NCI-H2107 treated with DMSO at 0.1 percent for 48 hours (cell line): ENCODE data around the gene TAS2R8.
"Not testable (repeated sequence)": the region's sequence is repeated elsewhere in the genome, so short reads cannot be mapped to it uniquely, and the experiment has no call there.

Experiments
- DNase-seq: peaks from one replicate; lab custom pipeline; 2025; ENCODE audit not compliant: unreplicated experiment; lab: John Stamatoyannopoulos, UW

The TAS2R8 gene, protein sequence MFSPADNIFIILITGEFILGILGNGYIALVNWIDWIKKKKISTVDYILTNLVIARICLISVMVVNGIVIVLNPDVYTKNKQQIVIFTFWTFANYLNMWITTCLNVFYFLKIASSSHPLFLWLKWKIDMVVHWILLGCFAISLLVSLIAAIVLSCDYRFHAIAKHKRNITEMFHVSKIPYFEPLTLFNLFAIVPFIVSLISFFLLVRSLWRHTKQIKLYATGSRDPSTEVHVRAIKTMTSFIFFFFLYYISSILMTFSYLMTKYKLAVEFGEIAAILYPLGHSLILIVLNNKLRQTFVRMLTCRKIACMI

DNA sequence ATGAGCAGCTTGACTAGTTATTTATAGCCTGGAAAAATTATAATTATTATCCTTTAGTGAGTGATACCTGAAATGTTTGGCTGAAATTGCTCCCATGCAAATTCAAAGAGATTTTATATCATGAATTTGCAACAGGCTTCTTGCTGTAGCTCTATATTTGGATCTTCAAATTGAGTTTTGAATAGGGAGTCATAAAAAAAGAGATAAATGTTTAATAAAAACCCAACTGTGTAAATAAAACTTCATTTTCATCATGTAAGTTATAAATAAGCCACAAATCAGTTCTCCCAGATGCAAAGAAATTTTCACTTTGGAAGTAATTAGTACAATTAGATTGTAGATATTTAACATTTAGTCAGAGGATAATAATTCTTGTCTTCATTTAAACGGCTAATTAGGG, at the start of gene TAS2R8:
Gene TAS2R8, minus strand, starts transcription at position 101 of the 400 bp plus-strand sequence. CDS start 306 bp downstream, outside the sequence.
- DNase-seq = no peak

DNA sequence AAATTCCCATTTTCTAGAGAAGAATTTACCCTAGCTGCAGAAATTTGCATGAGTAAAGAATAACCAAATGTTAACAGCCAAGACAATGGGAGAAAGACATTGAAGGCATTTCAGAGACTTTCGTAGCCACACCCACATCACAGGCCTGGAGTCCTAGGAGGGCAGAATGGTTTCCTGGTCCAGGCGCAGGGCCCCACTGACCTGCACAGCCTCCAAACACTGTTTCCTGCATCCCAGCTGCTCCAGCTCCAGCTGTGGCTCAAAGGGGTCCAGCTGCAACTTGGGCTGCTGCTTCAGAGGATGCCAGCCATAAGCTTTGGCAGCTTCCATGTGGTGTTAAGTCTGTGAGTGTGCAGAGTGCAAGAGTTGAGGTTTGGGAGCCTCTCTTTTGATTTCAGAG, 48.7 kb upstream of the TAS2R8 start:
- no peak for DNase-seq

DNA sequence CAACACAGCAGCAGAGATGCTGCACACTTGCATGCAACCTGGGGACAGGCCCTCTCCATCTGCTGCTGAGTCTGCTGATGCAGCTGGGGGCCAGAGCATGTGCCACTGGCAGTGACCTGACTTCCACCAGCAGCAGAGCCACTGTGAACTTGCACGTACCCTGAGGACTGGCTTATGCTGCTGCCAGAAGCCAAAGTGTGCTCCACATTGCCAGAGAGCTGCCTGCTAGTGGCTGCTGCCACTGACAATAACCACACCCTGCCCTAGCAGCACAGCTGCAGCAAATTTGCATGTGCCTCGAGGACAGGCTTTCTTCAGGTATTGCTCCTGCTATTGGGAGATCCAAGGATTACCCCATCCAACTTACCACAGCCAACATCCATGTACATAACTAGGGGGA, 46.7 kb upstream of the TAS2R8 start:
- DNase-seq = no peak

DNA sequence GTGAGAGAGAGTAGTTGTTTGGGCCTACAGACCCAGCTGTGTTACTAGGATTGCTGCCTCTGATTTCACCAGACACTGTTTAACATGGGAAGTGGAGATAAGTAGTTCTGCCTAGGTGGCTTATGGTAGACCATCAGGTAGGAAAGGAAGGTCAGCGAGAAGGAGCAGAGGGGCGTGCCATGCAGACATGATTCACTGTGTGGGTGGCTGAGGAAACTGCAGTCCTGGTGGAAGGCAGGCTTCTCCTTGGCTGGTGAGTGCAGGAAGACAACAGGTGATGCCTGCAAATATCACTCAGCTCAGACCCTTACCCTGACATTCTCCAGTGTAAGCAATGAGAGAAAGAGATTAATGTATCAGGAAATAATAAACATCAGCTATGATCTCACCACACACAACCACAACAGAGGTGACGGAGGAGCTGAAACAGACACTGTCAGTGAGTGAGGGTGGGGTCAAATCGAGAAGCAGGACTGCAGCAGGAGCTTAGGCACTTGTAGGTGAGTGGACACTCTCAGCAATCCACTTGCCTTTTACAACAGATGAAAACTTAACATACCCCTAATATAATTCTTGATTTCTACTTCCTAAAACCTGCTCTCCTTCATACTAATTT, 44.3 kb upstream of the TAS2R8 start:
- DNase-seq = no peak

DNA sequence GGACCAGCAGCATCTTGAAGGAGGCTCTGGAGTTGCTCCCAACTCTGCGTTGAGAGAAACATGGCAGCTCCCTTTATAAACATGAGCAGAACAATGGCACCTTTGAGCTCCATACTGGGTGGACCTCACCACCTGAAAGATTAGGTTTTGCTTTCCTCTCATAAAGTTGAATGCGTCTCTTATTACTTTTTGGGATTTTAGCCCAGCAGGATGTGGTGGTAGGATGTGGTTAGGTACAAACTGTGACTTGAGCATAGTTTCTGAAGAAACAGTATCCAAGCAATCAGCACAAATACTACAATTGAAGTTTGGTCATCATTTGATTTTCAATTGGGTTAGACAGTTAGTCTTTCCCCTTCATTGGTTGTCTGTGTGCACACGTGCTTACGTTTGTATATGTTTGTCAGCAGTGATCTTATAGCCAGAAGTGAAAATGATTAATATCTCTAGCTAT, 42.4 kb upstream of the TAS2R8 start, which contains the start of gene PRR4:
Gene PRR4, minus strand, starts transcription at position 51 of the 454 bp plus-strand sequence. Its CDS starts 38 bp downstream, at position 13.
- no peak for DNase-seq

DNA sequence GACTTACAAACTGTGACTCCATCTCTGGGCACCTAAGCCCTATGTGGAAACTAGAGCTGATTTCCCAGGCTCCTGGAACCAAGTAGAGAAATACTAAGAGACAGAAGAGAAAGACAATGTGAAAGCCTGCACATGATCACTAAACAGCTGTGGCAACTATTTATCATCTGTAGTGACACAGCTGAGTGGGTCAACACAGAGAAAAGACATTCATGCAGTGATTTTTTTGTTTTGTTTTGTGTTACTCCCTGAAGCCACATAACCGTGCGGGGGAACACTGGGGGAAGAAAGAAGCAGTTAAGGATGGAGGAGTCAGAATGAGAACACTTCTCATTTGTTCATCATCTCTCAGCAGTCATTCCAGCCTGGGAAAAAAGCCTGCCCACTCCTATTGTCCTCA, 40.7 kb upstream of the TAS2R8 start:
- no peak for DNase-seq

DNA sequence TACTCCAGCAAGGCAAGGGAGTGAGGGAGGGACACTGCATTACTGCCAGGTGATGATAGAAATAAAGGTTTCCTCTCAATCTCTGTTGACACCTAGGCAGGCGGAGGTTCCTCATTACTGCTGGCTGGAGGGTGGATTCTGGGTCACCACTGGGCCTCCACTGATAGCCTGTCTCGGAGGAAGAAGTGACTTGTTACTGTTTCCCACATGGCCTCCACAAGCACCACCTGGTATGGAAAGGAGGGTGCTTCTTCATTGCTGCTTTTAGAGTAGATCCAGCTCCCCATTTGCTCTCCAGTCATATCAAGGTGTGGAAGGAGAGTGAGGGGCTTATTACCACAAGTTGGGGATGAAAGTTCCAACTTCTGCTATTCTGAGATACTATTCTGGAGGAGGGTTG, 35.8 kb upstream of the TAS2R8 start:
- no peak for DNase-seq

DNA sequence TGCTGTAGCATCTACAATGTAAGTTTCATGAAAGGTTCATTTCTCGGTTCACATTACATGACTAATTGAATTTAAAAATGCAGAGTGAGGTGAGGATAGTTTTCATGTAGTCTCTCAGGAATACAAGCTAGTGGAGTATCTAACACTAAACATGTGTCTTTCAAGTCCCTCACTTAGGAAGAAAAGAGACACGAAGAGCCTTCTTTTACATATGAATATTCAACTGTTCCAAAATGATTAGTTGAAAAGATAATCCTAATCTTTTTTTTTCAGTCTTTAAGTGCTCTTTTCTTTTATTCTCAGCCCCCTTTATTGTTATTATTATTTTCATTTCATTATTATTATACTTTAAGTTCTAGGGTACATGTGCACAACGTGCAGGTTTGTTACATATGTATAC, 31.4 kb upstream of the TAS2R8 start:
- no peak for DNase-seq

DNA sequence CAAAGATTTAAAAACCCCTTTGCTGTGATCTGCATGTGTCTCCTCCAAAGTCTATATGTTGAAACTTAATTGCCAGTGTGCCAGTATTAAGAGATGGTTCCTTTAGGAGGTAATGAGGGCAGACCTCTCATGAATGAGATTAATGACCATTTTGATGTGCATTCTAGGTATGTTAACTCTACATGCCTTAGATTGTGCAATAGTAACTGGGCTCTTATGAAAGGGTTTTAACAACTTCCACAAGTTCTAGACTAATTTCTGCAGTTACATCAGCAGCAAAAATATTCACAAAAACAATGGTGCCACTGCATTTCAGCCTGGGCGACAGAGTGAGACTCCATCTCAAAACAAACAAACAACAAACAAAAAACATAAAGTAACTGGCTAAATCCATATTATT, 22.9 kb upstream of the TAS2R8 start:
- DNase-seq = no peak

DNA sequence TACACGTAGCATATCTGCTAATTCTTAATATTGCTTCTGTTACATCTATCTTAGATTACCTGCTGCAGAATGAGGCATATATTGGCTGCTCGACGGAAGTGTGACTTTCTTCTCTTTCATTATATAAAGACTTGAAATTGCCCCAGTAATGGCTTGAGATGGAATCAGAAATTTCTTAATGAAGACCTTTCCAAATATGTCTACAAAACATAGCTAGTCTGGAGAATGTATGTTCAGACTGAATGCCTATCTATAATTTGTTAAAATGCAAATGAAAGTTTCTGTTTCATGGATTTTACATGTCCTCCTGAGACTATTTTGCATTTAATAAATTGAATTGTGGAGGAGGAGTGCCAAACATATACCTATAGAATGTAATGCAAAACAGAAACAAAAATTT, 19.2 kb upstream of the TAS2R8 start, which contains the start of gene TAS2R10:
Gene TAS2R10, minus strand, starts transcription at position 101 of the 400 bp plus-strand sequence. Its CDS starts 89 bp downstream, at position 12.
- no peak for DNase-seq

DNA sequence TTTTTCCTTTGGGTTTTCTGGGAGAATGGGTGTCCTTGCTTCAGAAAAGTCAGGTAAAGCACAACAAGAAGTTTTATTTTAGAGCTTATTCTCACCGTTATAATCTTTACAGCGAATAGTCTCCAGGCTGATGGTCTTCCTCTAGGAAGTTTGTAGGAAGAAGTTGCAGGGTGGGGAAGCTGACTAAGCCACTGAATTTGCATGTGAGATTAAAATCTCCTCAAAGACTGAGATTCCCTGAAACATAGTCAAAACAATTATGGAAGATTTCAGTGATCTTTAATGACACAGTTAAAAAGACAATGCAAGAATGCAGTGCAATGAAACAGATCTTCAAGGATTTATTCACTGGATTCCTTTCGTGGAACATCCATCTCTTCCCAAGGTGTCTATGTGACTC, 17.9 kb upstream of the TAS2R8 start:
- no peak for DNase-seq

DNA sequence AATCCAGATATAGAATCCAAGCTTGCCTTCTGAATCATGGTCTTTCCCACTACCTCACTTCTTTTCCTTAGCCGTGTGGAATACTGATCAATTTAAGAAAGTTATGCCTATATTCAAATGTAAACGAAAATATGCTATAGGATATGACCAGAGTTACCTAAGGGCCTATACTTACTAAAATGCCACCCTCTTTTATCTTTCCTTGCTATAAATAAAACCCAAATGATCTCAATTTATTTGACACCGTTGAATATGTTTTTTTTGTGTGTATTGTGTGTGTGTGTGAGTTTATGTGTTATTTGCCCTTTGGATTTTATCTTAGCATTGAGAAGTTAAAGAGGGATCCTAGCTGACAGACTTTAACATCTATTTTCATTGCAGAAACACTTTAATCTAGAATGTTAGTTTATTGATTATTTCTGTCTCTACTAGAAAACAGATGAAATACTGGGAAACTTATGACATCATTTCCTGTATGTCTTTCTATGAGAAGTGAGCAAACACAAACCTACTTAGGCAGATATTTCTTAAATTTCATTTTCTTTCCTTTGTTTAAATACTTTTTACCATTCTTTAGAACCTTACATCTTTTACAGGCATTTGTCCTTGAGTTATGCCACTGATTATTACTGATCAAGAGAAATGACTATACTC, 4.9 kb upstream of the TAS2R8 start:
- no peak for DNase-seq

DNA sequence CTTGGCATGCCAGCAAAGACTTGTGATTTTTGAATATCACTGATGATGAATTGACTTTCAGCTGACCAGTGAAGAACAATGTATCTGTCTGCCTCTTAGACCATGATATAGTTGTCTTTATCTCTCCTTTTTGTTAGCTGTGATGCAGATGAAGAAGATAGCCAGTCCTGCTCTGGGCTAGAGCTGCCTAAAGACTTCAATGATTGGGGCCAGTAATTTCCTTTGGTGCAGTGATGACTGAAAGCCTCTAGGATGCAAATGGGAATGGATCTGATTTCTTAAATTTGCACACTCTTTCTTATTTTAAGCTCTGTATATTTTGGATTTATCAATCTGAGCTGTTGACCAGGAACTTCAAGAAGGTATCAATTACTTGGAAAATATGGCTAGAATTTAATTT, 3.0 kb upstream of the TAS2R8 start, which contains the start of gene TAS2R9:
Gene TAS2R9, minus strand, starts transcription at position 101 of the 400 bp plus-strand sequence. Its CDS starts 93 bp downstream, at position 8.
- DNase-seq = no peak

DNA sequence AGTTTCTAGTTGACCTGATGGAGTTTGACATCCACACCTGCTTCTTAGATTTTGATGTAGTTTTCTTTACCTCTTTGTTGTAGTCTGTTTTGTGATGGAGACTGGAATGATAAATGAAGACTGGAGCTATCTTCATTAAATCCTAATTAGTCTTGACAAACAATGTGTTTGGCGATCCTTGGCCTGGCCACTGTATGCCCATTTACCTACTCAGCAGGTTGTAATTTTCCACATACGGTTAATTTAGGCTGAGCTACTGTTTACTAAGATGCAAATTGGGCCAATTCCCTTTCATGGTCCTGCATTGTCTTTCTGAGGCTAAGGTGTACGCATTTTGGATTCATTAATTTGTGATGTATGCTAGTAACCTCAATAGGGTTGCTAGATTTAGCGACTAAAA, 4.5 kb downstream of the TAS2R8 start, which contains the start of gene TAS2R7:
Gene TAS2R7, minus strand, starts transcription at position 41 of the 400 bp plus-strand sequence. CDS start 57 bp downstream, outside the sequence.
- DNase-seq = no peak

DNA sequence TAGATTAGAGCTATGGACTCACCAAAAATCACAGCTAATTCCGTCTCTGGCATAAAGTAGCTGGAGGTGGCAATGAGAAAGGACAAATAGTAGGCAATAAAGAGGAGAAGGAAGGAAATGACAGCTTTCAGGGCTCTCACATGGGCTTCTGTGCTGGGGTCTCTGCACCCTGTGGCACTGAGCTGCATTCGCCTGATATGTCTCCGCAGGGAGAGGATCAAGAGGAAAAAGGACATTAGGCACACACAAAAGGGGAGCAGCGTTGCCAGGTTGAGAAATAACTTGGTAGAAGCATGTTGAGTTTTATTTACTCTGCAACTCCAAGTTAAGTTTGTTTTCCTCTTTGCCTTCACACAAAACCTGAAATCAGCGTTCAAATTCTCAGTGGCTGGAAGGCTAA, 5.3 kb downstream of the TAS2R8 start:
- no peak for DNase-seq

DNA sequence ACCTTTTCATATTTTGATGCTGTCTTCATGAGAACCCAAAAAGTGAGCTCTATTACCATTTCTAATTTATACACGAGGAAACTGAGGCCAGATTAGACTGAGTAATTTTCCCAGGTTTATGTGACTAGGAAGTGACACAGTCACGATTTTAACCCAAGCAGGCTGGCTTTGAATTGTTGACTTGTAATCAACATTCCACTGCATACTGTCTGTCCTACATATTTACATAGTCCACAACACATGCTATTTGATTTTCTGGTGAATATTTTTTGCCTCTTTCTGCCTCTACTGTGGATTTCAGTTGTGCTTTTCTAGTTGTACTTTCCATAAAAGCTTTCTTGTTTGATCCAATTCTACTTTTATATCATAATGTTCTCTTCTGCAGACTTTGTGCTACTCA, 12.9 kb downstream of the TAS2R8 start:
- DNase-seq = no peak

DNA sequence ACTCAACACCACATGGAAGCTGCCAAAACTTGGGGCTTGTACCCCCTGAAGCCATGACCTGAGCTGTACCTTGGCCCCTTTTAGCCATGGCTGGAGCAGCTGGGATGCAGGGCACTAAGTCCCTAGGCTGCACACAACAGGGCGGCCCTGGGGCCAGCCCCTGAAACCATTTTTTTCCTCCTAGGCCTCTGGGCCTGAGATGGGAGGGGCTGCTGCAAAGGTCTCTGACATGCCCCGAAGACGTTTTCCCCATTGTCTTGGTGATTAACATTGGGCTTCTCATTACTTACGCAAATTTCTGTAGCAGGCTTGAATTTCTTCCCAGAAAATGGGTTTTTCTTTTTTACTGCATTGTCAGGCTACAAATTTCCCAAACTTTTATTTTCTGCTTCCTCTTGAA, 15.3 kb downstream of the TAS2R8 start:
- DNase-seq = not testable (repeated sequence)

DNA sequence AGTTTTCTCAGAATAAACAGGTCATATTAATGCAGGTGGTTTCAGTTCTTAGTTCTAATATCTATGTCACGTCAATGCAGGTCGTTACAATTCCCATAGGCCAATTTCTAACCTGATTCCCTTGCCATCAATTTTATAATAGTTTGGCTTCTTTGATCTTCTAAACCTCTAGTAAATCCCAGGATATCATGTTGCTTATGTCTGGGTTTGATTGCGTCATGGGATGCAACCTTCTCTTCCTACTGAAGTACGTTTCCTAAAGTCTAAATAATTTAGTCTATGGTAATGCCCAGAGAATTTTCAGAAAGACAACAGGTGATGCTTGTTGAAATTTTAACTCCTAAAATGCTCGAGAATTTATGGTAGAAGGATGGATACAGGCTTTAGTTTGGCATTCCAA, 23.8 kb downstream of the TAS2R8 start:
- no peak for DNase-seq

DNA sequence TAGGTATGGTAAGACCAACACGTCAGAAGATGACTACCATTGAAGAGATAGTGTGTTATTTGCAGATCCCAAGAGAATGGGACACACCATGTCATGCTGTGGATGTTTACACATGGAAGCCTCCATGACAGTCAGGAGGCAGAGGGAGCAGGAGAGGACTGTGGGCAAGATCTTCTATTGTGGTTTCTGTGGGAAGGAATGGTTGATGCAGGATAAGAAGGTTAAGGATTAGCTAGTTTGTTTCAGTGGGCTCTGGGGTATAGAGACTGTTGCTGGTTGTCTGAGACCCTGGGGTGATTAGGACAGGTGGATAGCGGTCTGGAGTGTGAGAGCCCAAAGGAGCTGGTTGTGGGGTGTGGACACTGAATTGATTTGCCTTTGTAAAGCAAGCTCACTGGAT, 28.0 kb downstream of the TAS2R8 start:
- DNase-seq = no peak

DNA sequence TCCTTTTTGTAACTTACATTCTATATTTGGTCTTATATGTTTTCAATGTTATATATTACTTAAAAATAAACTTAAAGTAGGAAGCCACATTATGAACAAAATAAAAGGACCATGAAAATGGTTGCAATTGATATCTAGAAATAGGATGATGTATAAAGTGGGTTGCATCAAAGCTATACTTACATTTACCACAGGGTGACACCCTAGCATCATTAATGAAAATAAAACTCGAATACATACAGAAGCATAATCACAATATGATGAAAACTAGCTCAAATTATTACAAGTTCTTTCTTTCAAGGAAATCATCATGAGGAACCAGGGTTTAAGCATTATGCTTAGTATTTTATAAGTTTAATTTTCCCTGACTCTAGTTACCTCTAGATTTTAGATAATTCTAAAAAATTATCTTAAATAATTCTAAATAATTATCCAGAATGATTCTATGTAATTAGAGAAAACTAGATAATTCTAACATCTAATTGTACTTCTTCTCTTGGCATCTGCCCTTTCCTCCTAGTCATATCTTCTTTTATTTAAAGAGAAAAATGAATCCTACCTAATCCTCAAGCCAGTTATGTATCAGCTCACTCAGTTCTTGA, 35.9 kb downstream of the TAS2R8 start:
- peak; percentile 56 for DNase-seq

DNA sequence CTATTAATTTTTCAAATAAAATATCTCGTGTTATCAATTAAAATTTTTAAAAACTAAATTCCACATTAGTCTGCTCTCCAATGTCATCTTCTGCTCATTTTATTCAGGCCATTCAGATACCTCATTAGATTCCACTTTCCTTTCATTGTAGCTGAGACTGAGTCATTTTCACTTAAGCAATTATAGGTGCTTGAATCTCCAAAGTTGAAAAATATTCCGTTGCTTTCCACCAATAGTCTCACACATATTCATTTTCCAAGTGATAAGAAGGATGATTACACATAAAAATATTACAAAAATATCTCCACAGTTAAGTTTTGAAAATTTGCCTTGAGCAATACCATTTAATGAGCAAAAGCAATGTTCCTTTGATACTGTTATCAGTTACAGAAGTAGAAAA, 47.4 kb downstream of the TAS2R8 start:
- no peak for DNase-seq
